GM18870 (cell line): Measurements from ENCODE around the gene WNT3.

Experiments
- ATAC-seq: cut with Tn5 transposase; IDR thresholded peaks from one replicate; pipeline ENCODE4 v1.9.1; 2021; ENCODE audit warnings: moderate library complexity; ENCODE audit not compliant: unreplicated experiment

The WNT3 gene

DNA sequence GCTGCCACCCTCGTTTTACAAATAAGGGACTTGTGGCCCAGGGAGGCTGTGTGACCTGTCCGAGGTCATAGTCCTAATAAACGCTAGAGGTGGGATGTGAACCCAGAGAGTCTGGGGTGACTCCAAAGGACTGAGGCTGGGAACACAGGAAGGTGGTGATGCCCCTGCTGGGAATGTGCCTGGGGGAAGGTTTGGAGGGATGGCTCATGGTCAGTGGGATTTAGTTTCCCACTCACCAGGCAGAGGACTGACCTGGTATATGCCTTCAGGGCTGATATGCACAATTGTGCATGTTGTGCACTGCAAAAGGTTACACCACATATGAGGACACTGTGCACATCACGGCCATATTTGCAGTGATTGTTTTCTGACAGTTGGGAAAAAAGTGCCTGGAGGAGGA lies 19.0 kb upstream of the WNT3 start:
- ATAC-seq: no peak

GRCh38 chr17:46836500-46836899 lies 18.0 kb upstream of the WNT3 start:
- no peak for ATAC-seq

- ATAC-seq: no peak
Measured at GRCh38 chr17:46834846-46835245, 16.4 kb upstream of the WNT3 start.

DNA sequence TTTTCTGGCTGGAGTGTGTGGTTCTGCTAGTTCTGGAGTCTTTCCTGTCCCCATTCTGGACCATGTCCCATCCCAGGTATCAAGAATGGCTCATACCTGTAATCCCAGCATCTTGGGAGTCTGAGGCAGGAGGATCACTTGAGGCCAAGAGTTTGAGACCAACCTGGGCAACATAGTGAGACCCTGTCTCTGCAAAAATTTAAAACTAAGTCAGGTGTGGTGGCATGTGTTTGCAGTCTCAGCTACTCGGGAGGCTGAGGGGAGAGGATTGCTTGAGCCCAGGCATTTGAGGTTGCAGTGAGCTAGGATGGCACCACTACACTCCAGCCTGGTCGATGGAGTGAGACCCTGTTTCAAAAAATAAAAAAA lies 15.3 kb upstream of the WNT3 start:
- ATAC-seq: no peak

GRCh38 chr17:46832945-46833839 lies 14.7 kb upstream of the WNT3 start:
- ATAC-seq: no peak

DNA sequence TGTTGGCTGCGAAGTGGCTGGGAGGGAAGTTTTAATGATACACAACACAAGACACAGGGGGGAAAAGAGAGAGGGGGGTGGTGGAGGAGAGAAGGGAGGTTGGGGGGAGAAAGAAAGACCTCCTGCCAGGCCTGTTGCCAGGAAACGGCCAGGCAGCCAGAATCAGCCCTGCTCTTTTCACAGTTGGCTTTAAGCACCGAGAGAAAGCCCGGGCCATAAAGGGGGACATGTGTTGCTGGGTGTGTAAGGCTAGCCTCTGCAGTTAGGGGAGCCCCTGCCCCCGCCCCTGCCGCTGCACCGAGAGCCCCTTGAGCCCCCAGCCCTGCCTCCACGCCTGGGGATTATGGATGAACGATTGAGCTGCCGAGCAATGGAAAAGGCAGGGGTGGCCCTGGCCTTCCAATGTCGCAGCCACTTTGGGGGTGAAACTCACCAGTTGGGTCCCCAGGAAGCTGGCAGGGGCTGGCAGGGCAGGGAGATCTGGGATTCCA lies 13.9 kb upstream of the WNT3 start:
- ATAC-seq: no peak

GRCh38 chr17:46831573-46832330 lies 13.3 kb upstream of the WNT3 start:
- ATAC-seq: no peak

GRCh38 chr17:46827274-46827673 lies 8.8 kb upstream of the WNT3 start:
- no peak for ATAC-seq

- no peak for ATAC-seq
Measured at GRCh38 chr17:46826116-46826515, 7.6 kb upstream of the WNT3 start.

- no peak for ATAC-seq
Measured at GRCh38 chr17:46823657-46824056, 5.2 kb upstream of the WNT3 start.

GRCh38 chr17:46822388-46822921 lies 4.0 kb upstream of the WNT3 start:
- no peak for ATAC-seq

DNA sequence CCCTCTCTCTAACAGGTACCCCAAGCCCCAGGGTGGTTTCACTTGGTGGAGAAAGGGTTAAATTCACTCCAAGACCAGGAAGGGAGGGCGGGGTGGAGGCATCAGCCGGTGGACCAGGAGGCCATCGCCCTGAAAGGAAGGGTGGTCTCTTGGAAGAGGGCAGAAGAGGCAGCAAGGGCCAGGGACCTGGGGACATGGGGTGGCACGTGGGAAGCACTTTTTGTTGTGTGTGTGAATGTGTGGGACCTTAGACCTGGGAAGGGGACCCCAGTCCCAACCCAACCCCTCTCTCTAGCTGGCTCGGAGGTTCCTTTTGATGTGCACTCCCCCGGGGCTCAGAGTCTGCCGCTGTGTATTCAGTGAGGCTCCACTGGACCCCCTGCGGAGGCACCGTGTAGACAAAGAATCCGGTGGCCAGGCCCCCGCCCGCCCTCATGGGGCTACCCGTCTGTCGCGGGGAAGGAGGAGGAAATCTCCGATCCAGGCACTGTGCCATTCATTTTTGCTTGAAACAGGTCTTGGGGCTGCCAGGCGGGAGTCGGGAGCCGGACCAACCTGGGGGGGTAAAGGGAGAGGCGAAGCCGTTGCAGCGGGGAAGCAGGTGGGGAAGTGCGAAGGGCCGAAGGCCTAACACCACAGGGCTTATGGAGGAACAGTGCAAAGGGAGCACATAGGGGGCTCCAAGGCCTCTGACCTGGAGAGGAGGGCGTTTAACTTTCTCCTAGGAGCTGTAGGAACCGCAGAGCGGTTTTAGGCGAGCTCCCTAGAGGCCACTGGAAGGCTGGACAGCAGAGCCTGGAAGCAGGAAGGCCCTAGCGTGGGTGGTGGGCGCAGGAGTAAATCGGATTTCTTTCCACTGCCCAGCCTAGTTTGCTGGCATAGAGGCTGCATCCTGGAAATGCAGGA lies 3.2 kb upstream of the WNT3 start:
- no peak for ATAC-seq

DNA sequence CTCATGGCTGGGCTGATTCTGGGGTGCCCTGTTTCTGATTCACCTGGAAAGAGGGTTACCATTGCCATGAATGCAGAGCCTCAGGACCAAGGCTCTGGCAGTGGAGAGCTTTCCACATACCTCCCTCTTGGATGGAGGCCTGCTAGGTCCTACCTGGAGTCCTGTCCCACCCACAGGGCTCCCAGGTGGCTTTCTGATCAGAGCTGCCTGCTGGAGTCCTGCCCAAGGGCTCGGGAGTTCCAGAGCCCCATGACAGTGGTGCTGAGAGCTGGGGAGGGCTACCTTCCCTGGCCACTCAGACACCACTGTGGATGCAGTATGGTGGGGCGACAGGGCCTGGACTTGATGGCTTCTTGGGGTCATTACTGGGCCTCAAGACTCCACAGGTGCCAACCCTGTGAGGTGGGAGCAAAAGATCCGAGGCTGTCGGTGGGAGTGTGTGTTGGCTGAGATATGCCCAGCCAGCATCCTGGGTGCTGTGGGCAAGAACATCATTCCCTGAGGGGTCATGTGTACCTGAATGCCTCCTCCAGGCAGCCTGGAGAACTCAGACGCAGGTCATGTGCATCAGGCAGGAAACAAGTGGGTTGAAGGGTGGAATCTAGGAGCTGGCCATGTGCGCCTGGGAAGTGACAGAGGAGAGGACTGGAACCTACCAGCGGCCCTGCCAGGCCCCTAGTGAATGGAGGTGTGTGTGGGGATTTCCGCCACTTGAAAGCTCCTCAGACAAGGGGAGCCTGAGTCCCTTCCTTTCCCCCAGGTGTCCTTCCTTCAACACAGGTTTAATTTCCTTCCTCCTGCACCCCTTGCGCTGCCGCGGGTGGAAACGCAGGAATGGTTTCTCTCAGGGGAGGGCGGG lies 2.3 kb upstream of the WNT3 start:
- ATAC-seq: no peak

DNA sequence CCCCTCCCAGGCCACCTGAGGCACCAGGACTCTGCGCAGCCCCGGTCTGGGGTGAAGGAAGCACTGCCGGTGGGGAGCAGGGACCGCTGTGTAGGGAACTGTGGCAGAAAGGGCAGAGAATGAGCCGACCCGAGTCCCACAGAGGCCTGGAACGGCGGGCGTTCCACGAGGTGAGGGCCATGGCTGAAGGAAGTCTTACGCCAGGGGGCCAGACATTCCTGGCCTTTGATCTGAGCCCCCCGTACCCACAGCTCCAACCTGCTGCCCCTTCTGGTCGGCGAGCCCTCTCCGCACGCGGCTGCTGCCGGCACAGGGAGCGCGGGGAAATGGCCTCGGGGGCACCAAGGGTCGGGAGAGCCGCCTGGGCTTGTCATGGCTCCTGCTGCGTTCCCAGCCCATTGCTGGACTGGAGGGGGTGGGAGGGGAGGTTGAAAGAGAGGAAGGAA lies 1.4 kb upstream of the WNT3 start:
- no peak for ATAC-seq

DNA sequence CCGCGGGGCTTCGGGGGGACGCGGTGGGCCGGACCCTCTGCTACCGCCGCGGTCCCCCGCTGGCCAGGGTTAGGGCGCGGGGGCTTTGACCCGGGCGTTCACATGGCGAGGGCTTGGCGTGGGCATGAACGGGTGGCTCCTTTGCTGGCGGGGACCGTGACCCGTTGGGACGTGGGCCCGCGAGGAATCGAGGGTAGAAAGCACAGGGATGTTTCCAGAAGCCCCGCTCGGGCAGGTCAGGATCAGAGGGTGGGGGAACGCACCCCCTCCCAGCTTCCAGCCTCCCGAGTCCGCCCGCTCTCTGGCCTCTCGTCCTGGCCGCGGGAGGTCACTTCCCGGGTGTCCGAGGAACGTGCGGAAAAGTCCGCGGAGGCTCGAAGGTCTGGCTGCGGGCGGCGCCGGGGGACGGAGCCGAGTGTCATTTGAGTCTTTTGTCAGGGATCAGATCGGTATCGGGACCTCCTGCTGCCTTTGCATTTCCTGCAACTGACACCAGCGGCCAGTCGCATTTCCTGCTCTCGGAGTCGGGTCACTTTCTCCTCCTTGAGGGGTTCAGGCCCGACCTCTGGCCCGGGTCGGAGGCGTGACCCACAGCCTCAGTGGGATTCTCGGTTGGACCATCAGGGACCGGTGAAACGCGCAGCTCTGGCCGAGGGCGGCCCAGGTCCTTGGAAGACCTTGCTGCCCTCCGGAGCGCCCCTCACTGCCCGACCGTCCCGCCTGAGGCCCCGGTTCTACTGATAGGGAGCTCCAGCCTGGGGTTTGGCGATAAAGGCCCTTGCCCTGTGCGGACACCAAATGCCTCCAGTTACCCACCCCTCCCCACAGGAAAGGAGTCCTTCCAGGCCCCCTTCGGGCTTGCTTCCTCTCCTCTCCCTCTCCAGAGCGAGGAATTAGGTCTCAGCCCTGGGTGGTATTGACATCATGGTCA lies 702 bp upstream of the WNT3 start:
- no peak for ATAC-seq

DNA sequence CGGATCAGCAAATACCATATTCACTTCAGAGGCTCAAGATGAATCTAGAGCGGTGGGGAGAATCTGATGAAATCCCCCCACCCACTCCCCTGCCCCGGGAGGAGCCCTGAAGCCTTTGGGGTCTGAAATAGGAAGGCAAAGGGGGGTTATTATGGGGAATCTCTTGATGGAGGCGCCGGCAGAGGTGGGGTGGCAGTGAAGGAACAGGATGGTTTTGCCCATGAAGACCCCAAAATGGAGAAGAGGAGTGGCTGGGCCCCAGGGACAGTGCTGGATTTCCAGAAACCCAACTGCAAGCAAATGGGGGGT lies 637 bp downstream of the WNT3 start:
- ATAC-seq: no peak

DNA sequence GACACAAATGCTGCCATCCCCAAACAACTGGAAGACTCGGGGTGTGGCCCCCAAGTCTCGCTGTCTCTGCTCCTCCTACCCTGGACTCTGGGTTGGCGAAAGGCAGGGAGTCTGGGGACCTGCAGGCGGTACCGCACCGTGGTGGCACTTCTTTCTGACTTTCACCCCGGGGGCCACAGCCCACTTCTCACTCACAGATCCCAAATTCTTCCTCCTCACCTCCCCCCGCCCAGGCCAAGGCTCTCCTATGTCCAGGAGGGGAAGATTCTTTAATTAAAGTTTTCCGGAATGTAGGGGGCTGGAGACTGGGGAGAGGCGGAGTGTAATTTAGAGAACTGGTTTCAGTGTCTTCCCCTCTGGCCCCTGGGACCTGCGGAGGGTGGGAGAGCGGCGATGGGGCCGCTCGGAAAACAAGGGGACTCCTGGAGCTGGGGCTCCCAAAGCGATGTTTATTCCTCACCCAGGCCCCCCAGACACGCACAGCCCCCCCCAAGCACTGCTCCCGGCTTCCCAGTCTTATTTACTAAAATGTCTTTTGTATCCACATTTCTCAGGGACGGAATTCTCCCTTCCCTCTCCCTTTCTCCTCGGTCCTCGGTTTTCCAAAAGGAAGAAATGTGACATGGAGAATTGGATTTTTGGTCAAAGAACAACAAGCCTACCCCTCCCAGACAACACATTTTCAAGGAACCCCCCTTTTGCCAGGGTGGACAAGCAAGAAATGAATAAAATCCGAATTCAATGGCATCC lies 1.2 kb downstream of the WNT3 start:
- no peak for ATAC-seq
